C1 segment of cervical spinal cord (tissue), 14 donors: ENCODE results near the gene COL10A1.

Source experiments
- DNase-seq, 14 donors: peaks; one replicate each; lab custom pipeline; 2025; lab: John Stamatoyannopoulos, UW

The COL10A1 gene

GRCh38 chr6:116087437-116088027, 38.4 kb downstream of the COL10A1 start:
- no peak for DNase-seq

GRCh38 chr6:116084284-116084683, 41.6 kb downstream of the COL10A1 start:
- no peak for DNase-seq

GRCh38 chr6:116083052-116083451, 42.9 kb downstream of the COL10A1 start:
- no peak for DNase-seq

- DNase-seq, result no peak
These were observed 47.0 kb downstream of the COL10A1 start for GRCh38 chr6:116078945-116079344.

GRCh38 chr6:116078522-116078921, 47.4 kb downstream of the COL10A1 start:
- no peak for DNase-seq

GRCh38 chr6:116074732-116075390, 51.1 kb downstream of the COL10A1 start:
- no peak for DNase-seq

GRCh38 chr6:116073765-116074440, 52.0 kb downstream of the COL10A1 start:
- DNase-seq, result no peak

- DNase-seq, result no peak
These were observed 53.6 kb downstream of the COL10A1 start for GRCh38 chr6:116072368-116072767.

- no peak for DNase-seq
These were observed 55.1 kb downstream of the COL10A1 start for GRCh38 chr6:116070616-116071389.

GRCh38 chr6:116070101-116070500, 55.8 kb downstream of the COL10A1 start:
- DNase-seq, result no peak
